ENCODE results near the gene TMEM117. TPM values are rescaled to one million over a fixed set of nuclear protein-coding genes. Genes with fewer than 3 reads are reported as not detected.
"Not testable (repeated sequence)": the region's sequence is repeated elsewhere in the genome, so short reads cannot be mapped to it uniquely, and the experiment has no call there.

TMEM117 gene
- total RNA-seq, 4 donors from 2014 or later, result 16.9 to 24.9 (median 21.1) TPM

- 100% methylated on average over 1 of the region's 1 CpG for WGBS, 2 donors
- H3K9me3 ChIP-seq, result no peaks in the 10 kb centered on the region
- H3K36me3 ChIP-seq, result no peaks in the 10 kb centered on the region
- H3K4me1 ChIP-seq, result no peaks in the 10 kb centered on the region
- H3K27me3 ChIP-seq, result no peaks in the 10 kb centered on the region
- DNase-seq (ENCODE audit: low spot score in 2 of 2), result no peak
- TF ChIP-seq POLR2A (IDR thresholded peaks at IDR 0.05) (no peak), CTCF (IDR thresholded peaks at IDR 0.05) (no peak), EP300 (IDR thresholded peaks at IDR 0.05) (no peak)
- no peak overlapping the region for H3K27ac ChIP-seq
- no peak overlapping the region for H3K4me3 ChIP-seq
Measured at GRCh38 chr12:44369998-44370397, 534.1 kb downstream of the TMEM117 start.

GRCh38 chr12:44370982-44371381, 535.1 kb downstream of the TMEM117 start:
- Histone ChIP-seq H3K27me3 (no peaks in the 10 kb centered on the region), H3K4me3 (no peak overlapping the region), H3K9me3 (no peaks in the 10 kb centered on the region), H3K36me3 (no peaks in the 10 kb centered on the region), H3K4me1 (no peaks in the 10 kb centered on the region), H3K27ac (no peak overlapping the region)
- WGBS, 2 donors, result 80% methylated on average over 3 of the region's 3 CpGs
- no peak for TF ChIP-seq POLR2A (IDR thresholded peaks at IDR 0.05)
- no peak for TF ChIP-seq EP300 (IDR thresholded peaks at IDR 0.05)
- no peak for TF ChIP-seq CTCF (IDR thresholded peaks at IDR 0.05)
- DNase-seq (ENCODE audit: low spot score in 2 of 2), result no peak

GRCh38 chr12:44372259-44372658, 536.4 kb downstream of the TMEM117 start:
- H3K27me3 ChIP-seq, result no peaks in the 10 kb centered on the region
- TF ChIP-seq EP300 (IDR thresholded peaks at IDR 0.05), result no peak
- TF ChIP-seq POLR2A (IDR thresholded peaks at IDR 0.05), result no peak
- TF ChIP-seq CTCF (IDR thresholded peaks at IDR 0.05), result no peak
- no peak for DNase-seq (ENCODE audit: low spot score in 2 of 2)
- no peaks in the 10 kb centered on the region for H3K4me1 ChIP-seq
- H3K9me3 ChIP-seq, result no peaks in the 10 kb centered on the region
- WGBS, 2 donors, result 83 to 87% methylated on average over 2 of the region's 2 CpGs
- H3K4me3 ChIP-seq, result no peak overlapping the region
- no peak overlapping the region for H3K27ac ChIP-seq
- peaks cover 0 to under 1% (median 0%) of the 10 kb centered on the region in 3 donors for H3K36me3 ChIP-seq

- peaks cover 0 to 6% (median 0%) of the 10 kb centered on the region in 3 donors for H3K36me3 ChIP-seq
- TF ChIP-seq CTCF (IDR thresholded peaks at IDR 0.05) (no peak), EP300 (IDR thresholded peaks at IDR 0.05) (no peak), POLR2A (IDR thresholded peaks at IDR 0.05) (no peak)
- 94 to 97% methylated on average over 1 of the region's 1 CpG for WGBS, 2 donors
- no peaks in the 10 kb centered on the region for H3K4me1 ChIP-seq
- no peaks in the 10 kb centered on the region for H3K9me3 ChIP-seq
- no peak for DNase-seq (ENCODE audit: low spot score in 2 of 2)
- no peaks in the 10 kb centered on the region for H3K27me3 ChIP-seq
- H3K27ac ChIP-seq, result no peak overlapping the region
- H3K4me3 ChIP-seq, result no peak overlapping the region
Measured at GRCh38 chr12:44375694-44376093, 539.8 kb downstream of the TMEM117 start.

DNA sequence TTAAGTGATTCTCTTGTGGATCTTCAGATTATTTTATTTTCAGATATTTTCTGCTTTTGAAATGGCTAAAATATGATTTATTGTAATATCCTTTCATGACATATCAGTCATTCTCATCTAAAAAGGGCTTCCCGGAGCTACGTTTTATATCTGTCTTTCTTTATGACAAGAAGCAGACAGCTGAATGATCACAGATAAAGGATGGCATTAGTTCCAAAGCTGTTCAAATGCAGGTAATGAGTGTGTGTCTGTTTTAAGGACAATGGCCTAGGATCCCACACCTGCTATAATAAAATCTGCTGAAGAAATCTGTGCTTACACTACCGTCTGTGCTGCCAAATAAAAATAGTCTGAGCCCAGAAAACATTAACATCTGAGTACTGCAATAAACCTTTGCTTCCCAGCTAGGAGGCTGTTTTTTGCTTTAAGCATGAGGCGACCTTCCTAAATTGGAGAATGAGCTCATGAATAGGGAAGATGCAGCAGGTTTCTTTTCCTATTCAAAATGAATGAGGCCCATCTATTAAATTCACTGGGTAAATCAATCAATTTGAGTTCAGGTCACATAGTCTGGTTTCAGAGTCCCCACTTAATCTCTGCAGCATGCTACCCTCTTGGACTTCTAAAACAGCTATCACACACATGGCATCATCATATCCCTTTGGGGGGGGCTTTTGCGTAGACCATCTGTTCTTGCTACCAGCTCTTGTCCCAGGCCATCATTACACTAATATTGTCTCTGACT, 541.7 kb downstream of the TMEM117 start:
- DNase-seq (ENCODE audit: low spot score in 2 of 2), result no peak
- no peaks in the 10 kb centered on the region for H3K4me1 ChIP-seq
- H3K4me3 ChIP-seq, result no peak overlapping the region
- H3K9me3 ChIP-seq, result no peaks in the 10 kb centered on the region
- TF ChIP-seq CTCF (IDR thresholded peaks at IDR 0.05) (no peak), EP300 (IDR thresholded peaks at IDR 0.05) (no peak), POLR2A (IDR thresholded peaks at IDR 0.05) (no peak)
- no peaks in the 10 kb centered on the region for H3K27me3 ChIP-seq
- peaks cover 0 to 6% (median 0%) of the 10 kb centered on the region in 3 donors for H3K36me3 ChIP-seq
- WGBS, 2 donors, result 83% methylated on average over 5 of the region's 5 CpGs
- no peak overlapping the region for H3K27ac ChIP-seq

GRCh38 chr12:44379113-44379512, 543.2 kb downstream of the TMEM117 start:
- not testable (repeated sequence) for H3K36me3 ChIP-seq; H3K27ac ChIP-seq; H3K4me1 ChIP-seq; H3K4me3 ChIP-seq; DNase-seq (ENCODE audit: low spot score in 2 of 2); H3K27me3 ChIP-seq; H3K9me3 ChIP-seq

All from tibial nerve (tissue), 4 donors.